OCI-M2 (cell line): Measurements from ENCODE around the gene RPA3.

Source experiments
- DNase-seq: peaks from one replicate; lab custom pipeline; 2025; ENCODE audit not compliant: unreplicated experiment; lab: John Stamatoyannopoulos, UW

The RPA3 gene

DNA sequence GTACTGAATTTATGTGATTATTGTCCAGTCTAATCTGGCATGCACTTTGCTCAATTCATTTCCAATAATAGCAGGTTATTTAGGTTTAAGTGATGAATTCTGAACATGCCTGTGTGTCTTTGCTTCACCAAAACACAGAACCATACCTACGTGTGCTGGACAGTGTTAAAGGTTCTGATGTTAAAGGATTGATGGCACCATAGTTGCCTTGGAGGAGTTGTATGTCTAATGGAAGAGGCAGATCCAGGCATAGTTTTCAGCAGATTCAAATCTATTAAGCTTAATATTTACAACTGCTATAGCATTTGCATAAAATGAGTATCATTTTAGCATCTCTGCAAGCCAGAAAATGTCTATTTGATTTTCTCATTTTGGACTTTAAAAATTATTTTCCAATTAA, 105.9 kb downstream of the RPA3 start:
- no peak for DNase-seq

GRCh38 chr7:7609330-7609729, 109.1 kb downstream of the RPA3 start:
- no peak for DNase-seq

DNA sequence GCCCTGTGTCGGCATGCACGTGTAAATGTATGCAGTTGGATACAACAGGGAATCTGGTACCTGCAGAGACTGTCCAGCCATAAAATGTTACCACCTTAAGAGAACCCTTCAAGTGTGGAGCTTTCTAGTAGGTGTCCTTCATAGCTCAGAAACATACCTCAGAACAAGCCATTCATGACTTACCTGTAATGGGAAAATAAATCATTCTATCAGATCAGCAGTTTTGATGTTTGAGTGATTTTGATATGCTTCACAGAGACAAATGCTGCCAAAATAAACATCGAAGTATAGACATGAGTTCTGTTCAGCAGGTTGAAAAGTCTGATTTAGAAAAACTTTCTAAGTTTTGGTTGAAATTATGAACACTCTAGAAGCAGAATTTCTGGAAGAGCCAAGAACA, 111.4 kb downstream of the RPA3 start:
- no peak for DNase-seq

DNA sequence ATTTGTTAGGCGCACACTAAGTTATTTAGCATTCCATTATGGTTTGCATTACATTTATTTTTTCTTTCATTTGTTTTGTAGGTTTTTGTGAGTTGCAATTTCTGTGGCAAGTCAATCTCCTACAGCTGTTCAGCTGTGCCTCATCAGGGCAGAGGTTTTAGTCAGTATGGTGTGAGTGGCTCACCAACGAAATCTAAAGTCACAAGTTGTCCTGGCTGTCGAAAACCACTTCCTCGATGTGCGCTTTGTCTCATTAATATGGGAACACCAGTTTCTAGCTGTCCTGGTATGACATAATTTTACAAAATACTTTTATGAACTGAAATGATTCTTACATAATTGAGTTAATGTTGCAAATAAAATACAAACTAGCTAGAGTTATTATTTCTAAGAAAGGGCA, 122.2 kb downstream of the RPA3 start:
- no peak for DNase-seq

DNA sequence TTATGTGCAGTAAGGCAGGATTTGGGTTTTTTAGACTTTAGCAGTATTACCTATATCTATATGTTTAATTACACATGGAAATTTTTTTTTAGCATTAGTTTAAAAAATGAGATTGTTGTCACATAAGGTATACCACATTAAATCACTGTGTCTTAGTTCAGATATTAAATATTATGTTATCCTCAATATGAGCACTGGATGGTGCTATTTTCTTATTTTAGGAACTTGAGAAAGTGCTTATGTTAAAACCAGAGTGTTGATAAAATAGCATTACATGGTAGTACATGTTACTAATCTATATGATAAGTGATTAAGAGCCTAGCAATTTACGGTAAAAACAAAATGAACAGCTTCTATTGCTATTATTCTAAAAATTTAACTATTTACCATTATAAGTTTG, 123.0 kb downstream of the RPA3 start:
- no peak for DNase-seq
